Ovary (tissue), 9 donors: ENCODE measurements around the gene TFF3. TPM values are rescaled to one million over a fixed set of nuclear protein-coding genes. Genes with fewer than 3 reads are reported as not detected.

Experiments
- DNase-seq, 5 donors: peaks; one replicate each; pipeline ENCODE4 v3.0.0-alpha.2; 2019 to 2020
- H3K27ac ChIP-seq, 2 donors: fragments of 200-600 bp; one replicate each; pipeline versions ENCODE4 v1.5.1 to v1.8.0; 2019 to 2022
- H3K27me3 ChIP-seq: fragments of 200-600 bp; one replicate; pipeline ENCODE4 v1.8.0; 2022
- H3K36me3 ChIP-seq: fragments of 200-600 bp; sonication (generic); one replicate; pipeline ENCODE4 v1.5.1; 2019
- H3K4me1 ChIP-seq: one replicate; pipeline ENCODE4 v1.8.1; 2013; ENCODE audit warnings: mild to moderate bottlenecking, moderate library complexity; ENCODE audit not compliant: insufficient read depth
- H3K4me3 ChIP-seq: fragments of 200-600 bp; sonication (generic); one replicate; pipeline ENCODE4 v1.5.1; 2017
- H3K9me3 ChIP-seq, 2 donors: fragments of 200-600 bp in 1 of 2; sonication (generic) in 1 of 2; one replicate each; pipeline versions ENCODE4 v1.5.1 to v1.8.1; 2013 to 2019; ENCODE audit warnings: mild to moderate bottlenecking in 1 of 2, moderate library complexity in 1 of 2
- EP300 ChIP-seq: sonication (generic); formaldehyde crosslinking; IDR thresholded peaks from one replicate; pipeline ENCODE4 v1.6.1; 2017; ENCODE audit warnings: antibody characterized with exemption
- POLR2A ChIP-seq: fragments of 450-650 bp; IDR thresholded peaks from one replicate; pipeline ENCODE4 v1.6.1; 2017; ENCODE audit warnings: antibody characterized with exemption, mild to moderate bottlenecking, moderate library complexity
- WGBS, 3 donors: extraction: QIAGEN DNeasy Blood & Tissue Kit in 1 of 3; methylation state at CpG; one replicate each; pipeline versions ENCODE4 v1.1.5 to v1.1.7; 2013 to 2017; 5-methylcytosine and 5-hydroxymethylcytosine counted together
- intact Hi-C, 4 donors: fragments of 100-400 bp; cut with DNase I; formaldehyde crosslinking; loops; one replicate each; pipeline versions ENCODE4 v1.11.0 to v1.15.1; 2022 to 2023
- polyA plus RNA-seq, 2 donors: library from polyadenylated mRNA; stranded (reverse); fragments of 200-250 nt in 1 of 2; fragments of 350-450 nt in 1 of 2; fragmentation: Illumina TruSeq in 1 of 2; extraction: RNeasy Lipid Tissue Mini Kit (QIAGEN cat#74804) in 1 of 2; gene quantifications; one replicate each; pipeline ENCODE4 v1.2.3, GENCODE V29; 2013 to 2014
- total RNA-seq, 7 donors: library from RNA; depleted of rRNA in 2 of 7; stranded (reverse); fragments of >200 nt in 2 of 7; fragmentation: NEBNext Ultra II Directional in 3 of 7; extraction: Animal tissue kit (Norgen Biotek cat#: 25700) in 3 of 7; gene quantifications; one replicate each; pipeline versions ENCODE4 v1.1.0 to v1.2.4, GENCODE V29; 2016 to 2023
- TF ChIP-seq, protein P1 (sequence below), 3 donors: fragments of 450-650 bp in 2 of 3; fragments of 200-600 bp in 1 of 3; IDR thresholded peaks; one replicate each; pipeline versions ENCODE4 v1.5.1 to v1.8.0; 2016 to 2022; ENCODE audit warnings: antibody characterized with exemption in 3 of 3, mild to moderate bottlenecking in 1 of 3
- donor health status: DM: no; HTN: no; CAD: no; lungs with moderate emphysema.
- donor health status: DM: no; HTN: no; CAD: no.
- donor health status: Bipolar disorder and iron deficiency.
- donor health status: DM: yes; HTN: yes; CAD: no.
- donor health status: DM: no; HTN: no; CAD: no.
- donor health status: DM: yes; HTN: yes; CAD: no.

The TFF3 gene
- total and polyA plus RNA-seq, 9 donors, result 1.3 to 131 (median 11.0) TPM; not detected in 1

DNA sequence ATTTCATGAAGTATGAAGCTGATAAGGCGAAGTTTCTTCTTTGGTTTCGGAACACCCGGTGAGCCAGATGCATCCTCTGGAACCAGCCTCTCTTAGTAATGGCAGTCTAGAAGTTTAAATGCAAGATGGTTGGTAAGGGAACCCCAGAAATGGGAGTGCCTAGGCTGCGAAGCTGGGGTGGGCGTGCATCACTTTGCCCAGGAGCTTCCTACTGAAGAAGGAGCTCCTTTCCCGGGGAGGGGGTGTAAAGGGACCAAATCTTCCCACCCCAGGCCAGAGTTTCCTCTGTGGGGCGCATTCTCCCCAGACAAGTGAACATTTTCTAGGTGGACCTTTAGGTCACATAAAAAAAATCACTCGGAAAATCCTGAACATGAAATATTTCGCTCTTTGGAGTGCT is 31.2 kb upstream of the TFF3 start:
- Histone ChIP-seq H3K27me3 (no peaks in the 10 kb centered on the region), H3K9me3 (no peaks in the 10 kb centered on the region), H3K36me3 (no peaks in the 10 kb centered on the region), H3K4me1 (no peaks in the 10 kb centered on the region), H3K4me3 (no peak overlapping the region), H3K27ac (no peak overlapping the region)
- TF ChIP-seq POLR2A (no peak), EP300 (no peak)
- TF ChIP-seq, protein P1, sequence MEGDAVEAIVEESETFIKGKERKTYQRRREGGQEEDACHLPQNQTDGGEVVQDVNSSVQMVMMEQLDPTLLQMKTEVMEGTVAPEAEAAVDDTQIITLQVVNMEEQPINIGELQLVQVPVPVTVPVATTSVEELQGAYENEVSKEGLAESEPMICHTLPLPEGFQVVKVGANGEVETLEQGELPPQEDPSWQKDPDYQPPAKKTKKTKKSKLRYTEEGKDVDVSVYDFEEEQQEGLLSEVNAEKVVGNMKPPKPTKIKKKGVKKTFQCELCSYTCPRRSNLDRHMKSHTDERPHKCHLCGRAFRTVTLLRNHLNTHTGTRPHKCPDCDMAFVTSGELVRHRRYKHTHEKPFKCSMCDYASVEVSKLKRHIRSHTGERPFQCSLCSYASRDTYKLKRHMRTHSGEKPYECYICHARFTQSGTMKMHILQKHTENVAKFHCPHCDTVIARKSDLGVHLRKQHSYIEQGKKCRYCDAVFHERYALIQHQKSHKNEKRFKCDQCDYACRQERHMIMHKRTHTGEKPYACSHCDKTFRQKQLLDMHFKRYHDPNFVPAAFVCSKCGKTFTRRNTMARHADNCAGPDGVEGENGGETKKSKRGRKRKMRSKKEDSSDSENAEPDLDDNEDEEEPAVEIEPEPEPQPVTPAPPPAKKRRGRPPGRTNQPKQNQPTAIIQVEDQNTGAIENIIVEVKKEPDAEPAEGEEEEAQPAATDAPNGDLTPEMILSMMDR (IDR thresholded peaks at IDR 0.05), result no peak
- intact Hi-C loops, result no loop called here
- no peak for DNase-seq
- 86 to 92% (median 91%) methylated on average over 9 of the region's 9 CpGs for WGBS, 3 donors

DNA sequence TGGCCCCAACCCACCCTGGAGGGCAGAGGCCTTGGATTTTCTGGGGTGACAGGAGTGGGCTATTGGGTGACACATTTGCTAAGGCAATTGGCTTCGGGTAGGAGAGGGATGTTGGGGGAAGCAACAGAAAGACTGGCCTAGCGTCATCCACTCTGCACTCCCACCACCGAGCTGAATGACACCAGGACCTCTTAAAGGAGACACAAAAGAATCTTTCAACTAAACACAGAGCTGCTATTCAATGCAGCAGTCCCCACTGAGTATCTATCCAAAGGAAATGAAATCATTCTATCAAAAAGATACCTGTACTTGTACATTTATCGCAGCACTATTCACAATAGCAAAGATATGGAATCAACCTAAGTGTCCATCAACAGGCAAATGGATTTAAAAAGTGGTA is 29.4 kb upstream of the TFF3 start:
- TF ChIP-seq POLR2A, result no peak
- no peak for TF ChIP-seq EP300
- TF ChIP-seq, protein P1 (IDR thresholded peaks at IDR 0.05), result no peak
- no peak overlapping the region for H3K4me3 ChIP-seq
- WGBS, 3 donors, result 58 to 68% (median 65%) methylated on average over 4 of the region's 4 CpGs
- H3K27me3 ChIP-seq, result no peaks in the 10 kb centered on the region
- no peak overlapping the region for H3K27ac ChIP-seq
- H3K4me1 ChIP-seq, result no peaks in the 10 kb centered on the region
- no peaks in the 10 kb centered on the region for H3K9me3 ChIP-seq
- no peak for DNase-seq
- H3K36me3 ChIP-seq, result no peaks in the 10 kb centered on the region
- intact Hi-C loops, result no loop called here

DNA sequence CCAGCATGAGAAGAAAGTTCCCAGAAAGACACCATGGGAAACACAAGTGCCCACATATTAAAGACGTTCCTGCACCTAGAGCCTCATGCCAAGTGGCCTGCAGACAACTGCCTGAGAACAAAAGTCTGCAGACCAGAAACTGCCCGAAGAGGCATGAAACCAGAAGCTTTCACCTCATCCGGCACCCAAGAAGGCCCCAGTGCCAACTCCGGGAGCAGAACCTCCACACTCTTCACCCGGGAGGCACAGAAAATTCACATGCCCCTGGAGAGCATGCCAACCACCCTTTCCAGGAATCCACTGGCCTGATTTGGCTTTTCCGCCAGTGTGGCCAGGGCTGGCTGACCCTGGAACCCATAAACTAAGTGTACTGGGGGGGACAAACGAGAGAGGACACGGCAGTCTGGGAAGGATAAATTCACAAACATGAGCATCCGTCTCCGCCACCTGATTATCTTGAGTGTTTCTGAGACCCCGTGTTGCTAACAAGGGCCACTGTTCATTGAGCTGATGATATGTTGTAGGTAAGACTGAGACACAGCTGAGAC is 28.8 kb upstream of the TFF3 start:
- Histone ChIP-seq H3K27ac (no peak overlapping the region), H3K4me1 (no peaks in the 10 kb centered on the region), H3K4me3 (no peak overlapping the region), H3K36me3 (no peaks in the 10 kb centered on the region), H3K9me3 (no peaks in the 10 kb centered on the region), H3K27me3 (no peaks in the 10 kb centered on the region)
- TF ChIP-seq EP300, result no peak
- no peak for TF ChIP-seq POLR2A
- TF ChIP-seq, protein P1 (IDR thresholded peaks at IDR 0.05), result no peak
- intact Hi-C loops, result no loop called here
- 83 to 87% (median 85%) methylated on average over 11 of the region's 11 CpGs for WGBS, 3 donors
- no peak for DNase-seq

DNA sequence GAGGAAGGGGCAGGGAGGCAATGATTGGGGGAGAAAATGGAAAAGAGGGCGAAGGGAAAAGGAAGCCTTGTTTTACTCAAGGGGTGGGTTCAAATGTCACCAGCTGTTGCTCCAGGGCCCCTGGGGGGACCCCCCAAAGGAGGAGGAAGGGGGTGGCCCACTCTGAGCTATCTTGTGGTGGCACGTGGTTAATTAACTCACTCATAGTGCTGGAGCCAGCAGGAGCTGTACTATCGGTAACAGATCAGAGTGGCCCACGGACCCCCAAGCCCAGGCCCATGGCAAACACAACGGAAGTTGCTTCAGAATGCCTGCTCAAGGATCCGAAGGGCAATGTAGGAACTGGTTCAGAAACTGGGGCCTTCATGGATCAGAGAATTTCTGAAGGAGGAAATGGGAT is 28.3 kb upstream of the TFF3 start:
- Histone ChIP-seq H3K36me3 (no peaks in the 10 kb centered on the region), H3K9me3 (no peaks in the 10 kb centered on the region), H3K27me3 (no peaks in the 10 kb centered on the region), H3K4me1 (no peaks in the 10 kb centered on the region), H3K27ac (no peak overlapping the region), H3K4me3 (no peak overlapping the region)
- intact Hi-C loops, result no loop called here
- no peak for TF ChIP-seq EP300
- TF ChIP-seq, protein P1 (IDR thresholded peaks at IDR 0.05), result no peak
- no peak for TF ChIP-seq POLR2A
- WGBS, 3 donors, result 80 to 85% (median 81%) methylated on average over 6 of the region's 6 CpGs
- DNase-seq, result no peak

DNA sequence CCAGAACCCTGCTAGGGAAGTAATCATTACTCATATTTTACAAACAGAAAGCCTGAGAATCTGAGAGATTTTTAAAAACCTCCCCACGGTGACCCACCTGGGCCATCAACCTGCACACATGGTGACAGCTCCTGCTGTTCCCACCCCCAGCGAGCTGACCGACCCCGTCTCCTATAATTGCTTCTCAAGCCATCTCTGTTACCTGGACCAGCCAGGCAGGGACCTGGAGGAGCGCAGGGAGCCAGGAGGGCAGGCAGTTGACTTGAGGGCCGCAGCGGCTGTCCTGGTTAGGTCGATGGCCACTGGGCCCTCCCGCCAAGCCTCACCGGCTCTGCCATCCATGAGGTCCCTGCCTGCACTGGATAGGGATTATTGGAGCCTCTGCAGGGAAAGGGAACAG is 27.9 kb upstream of the TFF3 start:
- WGBS, 3 donors, result 74 to 94% (median 78%) methylated on average over 10 of the region's 10 CpGs
- no peak overlapping the region for H3K4me3 ChIP-seq
- H3K27ac ChIP-seq, result no peak overlapping the region
- no peaks in the 10 kb centered on the region for H3K36me3 ChIP-seq
- H3K27me3 ChIP-seq, result no peaks in the 10 kb centered on the region
- DNase-seq, result no peak
- intact Hi-C loops, result no loop called here
- no peaks in the 10 kb centered on the region for H3K9me3 ChIP-seq
- TF ChIP-seq POLR2A, result no peak
- no peaks in the 10 kb centered on the region for H3K4me1 ChIP-seq
